ENCODE results near the gene PRRG4.
"Not testable (repeated sequence)": the region's sequence is repeated elsewhere in the genome, so short reads cannot be mapped to it uniquely, and the experiment has no call there.

The PRRG4 gene

DNA sequence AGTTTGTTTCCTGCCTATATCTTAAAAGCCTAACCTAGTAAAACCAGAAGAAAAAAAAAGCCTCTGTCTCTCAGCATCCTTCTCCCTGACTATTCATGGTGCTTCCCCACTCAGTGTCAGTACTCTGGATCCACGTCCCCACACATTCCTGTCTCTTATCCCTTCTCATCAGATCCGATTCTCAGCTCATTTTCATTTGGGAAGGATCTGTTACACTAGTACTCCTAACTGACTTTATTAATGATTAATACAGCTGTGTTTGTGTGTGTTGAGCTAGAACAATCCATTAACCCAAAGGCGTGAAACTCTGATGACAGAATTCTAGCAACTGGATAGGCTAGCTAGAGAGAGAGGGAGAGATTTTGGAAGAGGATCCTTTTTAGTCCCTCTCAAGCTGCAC, 1.5 kb downstream of the PRRG4 start:
- DNase-seq, result no peak

DNA sequence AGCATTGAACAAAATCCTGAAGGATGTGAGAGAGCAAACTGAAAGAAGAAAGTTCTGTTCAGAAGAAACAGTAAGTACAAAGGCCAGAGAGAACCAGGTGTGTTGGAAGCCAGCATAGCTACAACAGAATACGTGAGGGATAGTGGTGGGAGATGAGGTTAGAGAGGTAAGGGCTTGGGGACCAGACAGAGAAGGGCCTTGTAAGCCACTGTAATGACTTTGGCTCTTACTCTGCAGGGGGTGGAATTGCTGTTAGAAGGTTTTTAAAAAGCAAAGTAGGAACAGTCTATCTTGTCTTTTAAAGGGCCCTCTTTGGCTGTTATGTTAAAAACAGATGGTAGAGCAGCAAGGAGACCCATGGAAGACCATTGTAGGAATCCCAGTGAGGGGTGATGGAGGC, 4.2 kb downstream of the PRRG4 start:
- DNase-seq, result no peak

DNA sequence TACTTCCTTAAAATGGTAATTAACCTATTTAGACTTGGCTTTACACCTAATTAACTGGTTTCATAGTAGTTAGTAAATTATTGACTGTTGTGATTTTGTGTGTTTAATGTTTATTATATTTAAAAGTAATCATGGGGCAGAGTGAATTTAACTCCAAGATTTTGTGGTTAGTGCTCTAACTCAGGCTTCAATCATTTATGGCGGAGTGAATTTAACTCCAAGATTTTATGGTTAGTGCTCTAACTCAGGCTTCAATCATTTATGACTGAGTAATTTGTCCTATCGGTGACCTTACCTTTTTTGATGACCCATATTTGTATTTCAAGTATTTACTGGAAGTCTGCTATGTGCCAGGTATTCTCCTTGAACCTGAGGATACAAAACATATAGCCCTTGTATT, 7.2 kb downstream of the PRRG4 start:
- no peak for DNase-seq

DNA sequence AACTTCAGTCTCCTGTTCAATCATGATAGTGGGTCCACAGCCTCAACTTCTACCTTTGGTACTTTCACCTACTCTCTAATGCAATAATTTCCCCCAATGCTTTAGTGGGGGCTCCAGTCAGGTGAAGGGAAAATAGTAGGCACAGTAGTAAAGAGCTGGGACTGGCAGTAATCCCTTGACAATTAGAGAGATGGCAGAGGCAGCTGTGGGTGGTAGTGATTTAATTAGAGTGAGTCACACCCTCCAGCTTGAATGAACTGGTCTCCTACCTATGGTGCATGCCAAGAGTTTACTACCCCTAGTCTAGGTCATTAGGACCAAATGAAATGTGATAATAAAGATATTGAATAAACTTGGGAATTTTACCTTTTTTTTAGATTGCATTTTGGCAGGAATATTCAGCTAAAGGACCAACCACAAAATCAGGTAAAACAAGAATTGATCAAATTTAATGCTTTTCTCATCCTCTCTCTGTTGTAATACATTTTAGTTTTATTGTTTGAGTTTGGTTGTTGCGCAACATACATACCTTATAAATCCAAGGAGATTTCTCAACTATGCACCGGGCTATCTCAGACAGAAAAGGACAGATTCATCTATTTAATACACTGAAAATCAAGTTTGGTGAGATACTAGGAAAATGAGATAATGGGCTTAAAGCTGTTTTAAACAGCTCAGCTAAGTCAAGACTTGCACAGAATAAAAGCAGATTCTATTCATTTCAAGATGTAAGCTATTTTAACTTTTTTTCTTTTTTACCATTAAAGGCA, 9.0 kb downstream of the PRRG4 start:
- no peak for DNase-seq

DNA sequence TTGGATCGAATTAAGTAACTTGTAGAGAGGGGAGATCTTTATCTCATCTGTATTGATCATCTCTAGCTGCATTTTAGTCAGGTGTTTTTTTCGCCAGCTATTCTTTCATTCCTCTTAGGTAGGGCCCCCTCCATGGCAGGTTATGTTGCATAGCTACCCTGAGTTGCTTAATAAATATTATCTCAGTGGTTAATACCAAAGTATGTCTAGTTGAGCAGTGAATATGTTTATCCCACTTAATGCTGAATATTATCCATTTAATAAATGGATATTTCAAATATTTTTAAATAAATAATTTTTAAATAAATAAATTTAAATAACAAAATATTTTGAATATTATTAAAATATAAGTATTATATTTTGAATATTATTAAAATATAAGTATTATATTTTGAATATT, 9.6 kb downstream of the PRRG4 start:
- no peak for DNase-seq

DNA sequence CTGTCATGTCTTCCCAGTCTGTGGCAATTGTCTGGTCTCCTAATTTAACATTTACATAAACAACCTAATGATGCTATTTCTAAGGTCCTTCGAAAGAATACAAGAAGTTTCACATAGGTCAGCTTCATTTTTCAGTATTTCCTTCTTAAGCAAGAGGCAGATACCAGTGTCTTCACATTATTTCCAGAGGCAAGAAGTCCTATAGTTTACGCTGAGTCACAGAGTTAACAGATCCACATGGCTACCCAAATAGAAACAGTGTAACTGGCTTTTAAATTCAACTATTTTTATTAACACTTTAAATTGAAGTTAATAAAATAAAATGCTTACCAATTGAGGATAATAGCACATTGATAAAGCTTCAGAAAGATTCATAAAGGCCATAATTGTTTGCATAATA, 10.9 kb downstream of the PRRG4 start:
- DNase-seq, result no peak

DNA sequence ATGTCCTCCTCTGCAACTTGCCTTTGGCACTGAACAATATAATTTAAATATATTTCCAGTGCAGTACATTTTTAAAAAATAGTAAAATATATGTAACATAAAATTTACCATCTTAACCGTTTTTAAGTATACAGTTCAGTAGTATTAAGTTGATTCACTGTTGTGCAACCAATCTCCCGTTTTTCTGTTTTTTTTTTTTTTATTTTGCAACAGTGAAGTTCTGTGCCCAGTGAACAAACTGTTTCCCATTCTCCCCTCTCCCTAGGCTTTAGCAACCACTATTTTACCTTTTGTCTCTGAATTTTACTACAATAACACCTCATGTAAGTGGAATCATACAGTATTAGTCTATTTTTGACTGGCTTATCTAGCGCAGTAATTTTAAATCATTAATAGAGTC, 13.8 kb downstream of the PRRG4 start:
- DNase-seq, result no peak

DNA sequence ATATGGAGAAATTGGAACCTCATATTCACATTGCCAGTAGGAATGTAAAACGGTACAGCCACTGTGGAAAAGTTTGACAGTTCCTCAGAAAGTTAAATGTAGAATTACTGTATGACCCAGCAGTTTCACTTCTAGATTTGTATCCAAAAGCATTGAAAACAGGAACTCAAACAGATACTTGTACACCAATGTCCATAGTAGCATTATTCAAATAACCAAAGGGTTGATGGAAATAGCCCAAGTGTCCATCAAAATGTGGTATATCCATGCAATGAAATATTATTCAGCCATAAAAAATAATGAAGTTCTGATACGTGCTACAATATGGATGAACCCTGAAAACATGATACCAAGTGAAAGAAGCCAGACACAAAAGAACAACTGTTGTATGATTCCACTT, 17.8 kb downstream of the PRRG4 start:
- no peak for DNase-seq

DNA sequence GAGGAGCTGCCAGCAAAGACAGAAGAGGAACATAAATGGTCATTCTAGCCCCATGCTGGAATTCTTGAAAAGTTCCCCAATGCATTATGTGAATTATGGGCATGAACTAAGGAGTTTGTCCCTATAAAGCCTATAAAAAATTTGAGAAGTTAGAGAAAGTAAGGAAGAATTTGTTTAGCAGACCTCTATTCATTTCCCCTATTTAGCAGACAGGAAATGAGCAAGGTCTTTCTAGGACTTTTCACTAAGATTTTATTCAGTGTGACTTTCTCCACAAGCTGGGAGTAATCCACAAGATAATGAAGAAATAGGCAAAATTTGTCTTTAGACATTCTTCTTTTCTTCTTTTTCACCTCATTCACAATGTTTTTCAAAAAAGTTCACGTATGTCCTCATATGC, 20.0 kb downstream of the PRRG4 start:
- no peak for DNase-seq

DNA sequence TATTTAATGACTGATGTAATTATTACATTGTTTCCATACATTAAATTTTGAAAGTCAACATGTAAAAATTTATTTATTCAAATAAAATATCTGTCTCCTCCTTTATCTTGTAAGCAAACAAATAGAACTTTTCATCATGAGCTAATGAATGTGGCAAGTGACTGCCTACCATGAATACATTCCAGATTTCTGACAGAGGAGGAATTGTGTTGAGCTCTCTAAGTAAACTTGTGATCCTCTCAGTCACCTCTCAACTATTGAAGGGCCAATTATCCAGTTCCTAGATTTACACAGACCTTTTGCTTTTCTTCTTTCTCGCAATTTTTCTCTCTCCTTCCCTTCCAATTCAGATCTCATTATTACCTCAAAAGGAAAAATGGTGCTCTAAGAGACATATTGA, 21.5 kb downstream of the PRRG4 start:
- no peak for DNase-seq

DNA sequence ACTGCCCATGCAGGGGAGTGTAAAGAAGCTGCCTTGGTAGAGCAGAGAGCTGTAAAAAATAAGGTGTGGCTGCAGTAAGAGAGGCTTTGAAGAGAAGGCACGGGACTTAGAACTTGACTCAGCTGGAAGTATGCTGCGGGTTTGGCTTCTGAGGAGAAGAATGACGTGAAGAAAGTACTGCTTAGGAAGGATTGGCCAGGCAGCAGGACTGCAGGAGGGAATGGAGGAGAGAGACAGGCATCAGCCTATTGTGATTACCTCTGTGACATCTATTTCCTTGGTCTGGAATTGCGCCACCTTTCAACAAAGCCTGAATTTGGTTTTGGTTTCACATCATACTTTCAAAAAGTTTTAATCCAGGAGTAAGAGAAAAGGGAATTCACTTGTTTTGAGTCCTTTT, 22.5 kb downstream of the PRRG4 start:
- no peak for DNase-seq

DNA sequence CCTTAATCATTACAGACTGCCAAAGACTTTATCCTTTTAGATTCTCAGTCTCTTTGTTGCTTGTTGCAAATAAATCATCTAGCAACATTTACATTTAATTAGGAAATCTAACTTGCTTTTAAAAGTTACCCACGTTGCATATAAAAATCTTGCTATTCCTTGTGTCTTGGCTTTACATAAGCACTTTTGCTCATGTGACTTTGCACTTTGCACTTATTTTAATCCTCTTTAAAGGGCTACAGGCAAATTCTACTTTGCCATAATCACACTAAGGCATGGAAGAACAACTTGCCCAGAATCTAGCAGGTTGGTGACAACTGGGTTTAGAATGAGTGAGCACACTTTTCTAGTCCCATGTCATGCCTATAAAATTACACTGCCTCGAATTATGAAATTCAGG, 25.9 kb downstream of the PRRG4 start:
- DNase-seq, result no peak

DNA sequence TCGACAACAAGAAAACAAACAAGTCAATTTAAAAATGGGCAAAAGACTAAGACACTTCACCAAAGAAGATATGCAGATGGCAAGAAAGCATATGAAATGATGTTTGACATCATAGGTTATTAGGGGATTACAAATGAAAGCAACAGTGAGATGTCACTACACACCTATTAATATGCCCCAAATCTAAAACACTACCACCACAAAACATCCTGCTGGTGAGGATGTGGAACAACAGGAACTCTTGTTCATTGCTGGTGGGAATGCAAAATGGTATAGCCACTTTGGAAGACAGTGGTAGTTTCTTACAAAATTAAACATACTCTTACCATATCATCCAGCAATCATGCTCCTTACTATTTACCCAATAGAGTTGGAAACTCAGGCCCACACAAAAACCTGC, 29.0 kb downstream of the PRRG4 start:
- DNase-seq, result no peak

DNA sequence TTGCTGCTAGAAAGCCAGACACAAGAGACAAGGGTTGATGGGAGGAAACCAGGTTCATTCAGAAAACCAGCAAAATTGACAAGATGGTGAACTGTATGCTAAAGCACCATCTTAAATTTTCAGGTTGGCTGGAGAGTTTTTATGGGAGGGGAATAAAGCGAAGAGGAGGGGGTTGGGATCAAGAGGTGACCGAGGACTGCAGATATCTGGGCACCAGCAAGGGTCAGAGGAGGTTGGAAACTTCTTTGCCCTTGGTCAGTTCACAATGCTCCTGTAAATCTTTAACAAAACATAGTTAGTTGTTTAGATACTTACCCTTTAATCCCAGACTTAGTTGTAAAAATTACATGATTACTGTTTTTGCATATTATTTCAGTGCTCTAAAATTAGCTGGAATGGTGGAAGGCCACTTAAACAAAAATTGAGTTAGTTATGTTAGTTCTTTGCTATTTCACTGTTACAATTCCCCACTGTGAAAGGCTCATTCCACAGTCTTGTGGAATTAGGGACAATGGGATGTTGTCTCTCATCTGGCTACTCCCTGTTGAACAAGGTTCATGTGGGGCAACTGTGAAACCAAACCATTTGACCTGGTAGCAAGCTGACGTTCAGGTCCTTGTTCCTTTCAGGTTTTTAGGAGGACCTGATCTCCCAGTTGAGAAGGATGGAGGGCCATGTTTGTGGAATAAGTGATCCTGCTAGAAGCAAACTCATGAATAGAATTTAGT, 32.3 kb downstream of the PRRG4 start:
- no peak for DNase-seq

DNA sequence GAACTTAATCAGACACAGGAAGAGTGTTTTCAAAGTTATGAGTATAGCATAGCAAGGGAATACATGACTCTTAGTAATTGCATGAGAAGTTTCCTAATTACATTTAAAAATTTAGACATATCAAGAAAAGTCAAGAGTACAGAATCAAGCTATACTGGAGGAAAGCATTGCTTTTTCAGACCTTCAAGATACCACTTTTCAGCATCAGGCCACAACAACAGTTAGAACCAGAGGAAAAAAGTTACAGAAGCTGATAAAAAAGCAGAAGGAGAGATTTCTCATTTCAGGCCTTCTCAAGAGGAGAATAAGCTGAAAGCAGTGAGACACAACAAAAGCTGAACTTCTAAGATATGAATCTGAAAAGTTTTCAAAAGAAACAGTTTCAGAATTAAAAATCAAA, 34.8 kb downstream of the PRRG4 start:
- DNase-seq, result no peak

DNA sequence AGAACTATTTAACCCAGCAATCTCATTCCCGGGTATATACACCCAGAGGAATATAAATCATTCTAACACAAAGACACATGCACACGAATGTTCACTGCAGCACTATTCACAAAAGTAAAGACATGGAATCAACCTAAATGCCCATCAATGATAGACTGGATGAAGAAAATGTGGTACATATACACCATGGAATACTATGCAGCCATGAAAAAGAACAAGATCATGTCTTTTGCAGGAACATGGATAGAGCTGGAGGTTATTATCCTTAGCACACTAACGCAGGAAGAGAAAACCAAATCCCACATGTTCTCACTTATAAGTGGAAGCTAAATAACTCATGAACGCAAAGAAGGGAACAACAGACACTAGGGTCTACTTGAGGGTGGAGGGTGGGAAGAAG, 39.0 kb downstream of the PRRG4 start:
- not testable (repeated sequence) for DNase-seq

DNA sequence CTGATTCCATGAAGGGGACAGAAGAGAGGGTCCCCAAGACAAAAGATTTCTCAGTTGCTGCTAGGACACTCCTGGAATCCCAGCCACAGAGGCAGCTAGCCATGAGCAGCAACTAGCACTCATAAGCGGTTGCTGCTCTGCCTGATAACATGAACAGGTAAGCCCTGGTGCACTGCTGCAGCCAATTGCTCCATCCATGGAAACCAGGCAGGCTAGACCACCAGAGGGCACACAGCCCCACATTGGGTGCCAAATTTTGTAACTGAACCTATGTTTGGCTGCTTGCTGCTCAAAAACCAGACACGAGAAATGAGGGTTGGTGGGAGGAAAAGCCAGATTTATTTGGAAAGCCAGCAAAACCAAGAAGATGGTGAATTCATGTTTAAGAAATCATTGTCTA, 40.9 kb downstream of the PRRG4 start:
- DNase-seq, result peak; percentile 12

DNA sequence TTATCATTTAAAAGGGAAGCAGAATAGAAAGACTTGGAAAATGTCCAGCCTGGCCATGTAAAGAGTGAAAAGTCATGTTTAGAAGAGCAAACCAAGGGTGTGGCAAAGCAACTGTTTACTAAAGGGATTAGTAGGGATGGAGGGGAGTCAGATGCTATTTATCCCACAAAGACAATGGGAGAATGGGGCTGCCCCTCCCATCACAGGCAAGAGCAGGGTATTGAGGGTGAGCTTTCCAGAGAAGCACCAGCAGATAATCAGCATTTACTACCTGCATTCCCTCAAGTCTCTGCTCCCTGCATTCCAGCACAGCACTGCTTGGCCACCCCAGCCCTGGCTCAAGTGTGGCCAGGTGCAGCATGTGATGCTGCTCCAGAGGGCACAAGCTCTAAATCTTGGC, 44.4 kb downstream of the PRRG4 start:
- DNase-seq, result no peak

DNA sequence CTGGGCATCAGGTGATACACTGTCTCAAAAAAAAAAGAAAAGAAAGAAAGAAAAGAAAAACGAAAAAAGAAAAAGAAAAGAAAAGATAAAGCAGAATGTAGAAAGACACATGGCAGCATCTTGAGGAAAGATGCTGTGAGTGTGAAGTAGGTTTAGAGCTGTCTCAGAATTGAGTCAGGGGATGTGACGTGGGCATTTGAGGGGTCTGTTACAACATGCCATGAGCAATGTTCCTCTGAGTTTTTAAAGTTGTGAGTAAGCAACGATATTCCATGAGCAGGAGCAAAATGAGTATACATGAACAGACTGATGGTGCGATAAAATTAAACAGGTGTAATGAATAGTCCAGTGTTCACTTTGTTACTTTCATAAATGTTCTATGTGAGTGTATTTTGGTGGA, 51.6 kb downstream of the PRRG4 start:
- DNase-seq, result no peak

DNA sequence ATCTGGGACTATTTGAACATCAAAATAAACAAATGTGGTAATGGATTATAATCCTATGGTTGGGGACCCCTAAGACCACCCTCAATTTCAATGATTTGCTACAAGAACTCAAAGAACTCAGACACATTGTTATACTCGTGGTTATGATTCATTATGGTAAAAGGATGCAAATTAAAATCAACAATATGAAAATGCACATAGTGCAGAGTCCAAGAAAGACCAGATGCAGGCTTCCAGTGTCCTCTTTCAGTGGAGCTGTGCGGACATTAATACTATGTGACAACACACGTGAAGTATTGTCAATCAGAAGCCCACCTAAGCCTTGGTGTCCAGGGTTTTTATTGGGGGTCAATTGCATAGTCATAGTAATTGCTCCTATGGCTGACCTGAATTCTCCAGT, 53.7 kb downstream of the PRRG4 start:
- no peak for DNase-seq

DNA sequence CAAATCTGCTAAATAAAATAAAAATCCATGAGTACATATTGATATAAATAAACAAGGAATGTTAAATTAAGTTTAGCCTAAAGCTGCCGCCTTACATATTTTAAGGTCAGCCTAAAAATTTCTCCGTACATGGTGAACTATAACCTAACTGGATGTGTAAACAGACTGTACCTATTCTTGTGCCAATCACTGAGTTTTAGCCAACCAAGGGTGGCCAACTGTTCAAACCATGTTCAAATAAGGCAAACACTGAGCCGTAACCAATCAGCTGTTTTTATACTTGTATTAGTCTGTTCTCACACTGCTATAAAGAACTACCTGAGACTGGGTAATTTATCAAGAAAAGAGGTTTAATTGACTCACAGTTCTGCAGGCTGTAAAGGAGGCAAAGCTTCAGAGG, 54.3 kb downstream of the PRRG4 start:
- DNase-seq, result no peak

DNA sequence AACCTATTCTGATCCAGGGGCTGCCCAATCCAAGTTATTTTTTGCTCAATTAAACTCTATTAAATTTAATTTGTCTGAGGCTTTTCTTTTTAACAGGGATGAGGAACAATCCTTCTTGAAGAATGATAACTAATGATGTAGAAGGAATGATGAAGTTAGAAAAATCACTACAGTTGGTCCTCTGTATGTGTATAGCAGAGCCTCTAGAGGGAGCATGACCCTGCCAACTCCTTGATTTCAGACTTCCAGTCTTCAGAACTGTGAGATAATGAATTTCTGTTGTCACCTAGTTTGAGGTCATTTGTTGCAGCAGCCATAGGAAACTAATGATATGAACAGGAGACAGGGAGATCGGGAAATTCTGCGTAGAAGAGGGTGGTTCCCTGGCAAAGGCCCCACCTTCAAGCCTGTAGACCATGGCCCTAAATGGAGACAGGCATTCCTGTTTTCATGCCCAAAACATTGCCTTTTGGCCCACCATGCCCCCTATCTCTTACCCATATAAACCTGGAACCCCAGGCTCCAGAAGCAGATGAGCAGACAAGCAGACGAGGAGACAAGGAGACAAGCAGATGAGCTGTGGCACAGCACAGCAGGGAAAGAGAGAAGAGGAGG, 55.1 kb downstream of the PRRG4 start:
- no peak for DNase-seq

DNA sequence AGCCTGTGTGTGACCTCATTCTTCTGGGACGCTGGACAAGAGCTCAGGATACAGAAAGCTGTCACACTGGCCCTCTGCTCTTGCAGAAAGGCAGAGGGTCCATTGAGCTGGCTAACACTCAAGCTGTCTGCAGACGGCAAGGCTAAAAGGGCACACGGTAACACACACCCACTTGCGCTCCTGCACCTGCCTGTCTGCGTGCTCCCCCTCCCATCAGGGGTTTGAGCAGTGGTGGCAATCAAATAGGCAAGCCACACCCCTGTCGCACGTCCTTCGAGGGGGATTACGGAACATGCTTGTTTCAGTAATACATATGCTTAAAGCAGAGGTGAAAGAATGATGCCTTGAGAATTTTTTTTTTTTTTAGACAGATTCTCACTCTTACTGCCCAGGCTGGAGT, 55.8 kb downstream of the PRRG4 start:
- no peak for DNase-seq

DNA sequence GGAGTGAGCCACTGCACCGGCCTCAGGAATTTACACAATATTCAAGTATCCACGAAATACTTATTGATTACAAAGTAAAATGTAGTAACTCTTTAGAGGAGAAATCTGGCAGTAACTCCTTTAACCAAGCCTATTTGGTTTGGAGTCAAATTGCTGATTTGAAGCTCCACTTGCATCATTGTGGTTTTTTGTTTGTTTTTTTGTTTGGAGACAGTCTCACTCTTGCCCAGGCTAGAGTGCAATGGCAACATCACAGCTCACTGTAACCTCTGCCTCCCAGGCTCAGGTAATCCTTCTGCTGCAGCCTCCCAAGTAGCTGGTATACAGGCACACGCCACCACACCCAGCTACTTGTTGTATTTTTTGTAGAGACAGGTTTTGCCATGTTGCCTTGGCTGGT, 56.5 kb downstream of the PRRG4 start:
- DNase-seq, result no peak
